Body of pancreas (tissue), 4 donors: ENCODE data around the gene SAMD10. TPM values are rescaled to one million over a fixed set of nuclear protein-coding genes. Genes with fewer than 3 reads are reported as not detected.
"Not testable (repeated sequence)": the region's sequence is repeated elsewhere in the genome, so short reads cannot be mapped to it uniquely, and the experiment has no call there.

Experiments
- ATAC-seq: fragments of 150-250 bp; one replicate; pipeline ENCODE4 v1.9.1; 2016
- DNase-seq, 4 donors: peaks; one replicate each; pipeline ENCODE4 v3.0.0-alpha.2; 2019
- H3K27ac ChIP-seq, 4 donors: fragments of 200-600 bp; sonication (generic); 1 replicate in 3 of 4; 2 replicates in 1 of 4; pipeline versions ENCODE4 v1.5.1 to v1.6.1; 2016 to 2019; ENCODE audit warnings: mild to moderate bottlenecking in 1 of 4, mixed read lengths in 1 of 4, moderate library complexity in 1 of 4
- H3K27me3 ChIP-seq, 2 donors: fragments of 200-600 bp; sonication (generic); one replicate each; pipeline ENCODE4 v1.6.0; 2016; ENCODE audit warnings: mild to moderate bottlenecking in 1 of 2
- H3K36me3 ChIP-seq, 2 donors: fragments of 200-600 bp; sonication (generic); replicated peaks in 1 of 2; 2 replicates each; pipeline ENCODE4 v1.5.1; 2016; ENCODE audit warnings: low read depth in 2 of 2; ENCODE audit not compliant: insufficient read depth in 1 of 2
- H3K4me1 ChIP-seq: fragments of 200-600 bp; sonication (generic); one replicate; pipeline ENCODE4 v1.6.0; 2016
- H3K4me3 ChIP-seq, 2 donors: fragments of 200-600 bp; sonication (generic); 1 replicate in 1 of 2; 2 replicates in 1 of 2; pipeline ENCODE4 v1.5.1; 2016 to 2019
- H3K9me3 ChIP-seq, 3 donors: fragments of 200-600 bp; sonication (generic); 1 replicate in 2 of 3; 2 replicates in 1 of 3; pipeline ENCODE4 v1.5.1; 2016
- POLR2A ChIP-seq, 3 donors: fragments of 450-650 bp; IDR thresholded peaks; one replicate each; pipeline ENCODE4 v1.6.1; 2016; ENCODE audit warnings: antibody characterized with exemption in 3 of 3, mild to moderate bottlenecking in 2 of 3
- WGBS, 2 donors: methylation state at CpG; one replicate each; pipeline ENCODE4 v1.1.5; 2017; 5-methylcytosine and 5-hydroxymethylcytosine counted together
- intact Hi-C: fragments of 100-400 bp; cut with DNase I; formaldehyde crosslinking; loops from one replicate; pipeline ENCODE4 v1.15.1; 2023
- total RNA-seq, 2 donors: library from RNA; depleted of rRNA; stranded (reverse); fragments of >200 nt; gene quantifications; one replicate each; pipeline ENCODE4 v1.1.0, GENCODE V29; 2016
- TF ChIP-seq, protein P1 (sequence below), 7 experiments: fragments of 450-650 bp in 4 of 7; fragments of 200-600 bp in 3 of 7; sonication (generic) in 3 of 7; IDR thresholded peaks; one replicate each; pipeline ENCODE4 v1.5.1; 2016 to 2019; ENCODE audit warnings: antibody characterized with exemption in 7 of 7

SAMD10 gene
- total RNA-seq, 2 donors from 2014 or later: 3.6 to 7.6 TPM

- intact Hi-C loops: no loop called here
- H3K36me3 ChIP-seq: peaks cover 19 to 35% of the 10 kb centered on the region in 2 donors
- no peak for TF ChIP-seq POLR2A (IDR thresholded peaks at IDR 0.05)
- TF ChIP-seq, protein P1, sequence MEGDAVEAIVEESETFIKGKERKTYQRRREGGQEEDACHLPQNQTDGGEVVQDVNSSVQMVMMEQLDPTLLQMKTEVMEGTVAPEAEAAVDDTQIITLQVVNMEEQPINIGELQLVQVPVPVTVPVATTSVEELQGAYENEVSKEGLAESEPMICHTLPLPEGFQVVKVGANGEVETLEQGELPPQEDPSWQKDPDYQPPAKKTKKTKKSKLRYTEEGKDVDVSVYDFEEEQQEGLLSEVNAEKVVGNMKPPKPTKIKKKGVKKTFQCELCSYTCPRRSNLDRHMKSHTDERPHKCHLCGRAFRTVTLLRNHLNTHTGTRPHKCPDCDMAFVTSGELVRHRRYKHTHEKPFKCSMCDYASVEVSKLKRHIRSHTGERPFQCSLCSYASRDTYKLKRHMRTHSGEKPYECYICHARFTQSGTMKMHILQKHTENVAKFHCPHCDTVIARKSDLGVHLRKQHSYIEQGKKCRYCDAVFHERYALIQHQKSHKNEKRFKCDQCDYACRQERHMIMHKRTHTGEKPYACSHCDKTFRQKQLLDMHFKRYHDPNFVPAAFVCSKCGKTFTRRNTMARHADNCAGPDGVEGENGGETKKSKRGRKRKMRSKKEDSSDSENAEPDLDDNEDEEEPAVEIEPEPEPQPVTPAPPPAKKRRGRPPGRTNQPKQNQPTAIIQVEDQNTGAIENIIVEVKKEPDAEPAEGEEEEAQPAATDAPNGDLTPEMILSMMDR (IDR thresholded peaks at IDR 0.05): no peak
- H3K9me3 ChIP-seq: no peaks in the 10 kb centered on the region
- DNase-seq (no peak), ATAC-seq (no peak)
- H3K4me1 ChIP-seq: no peaks in the 10 kb centered on the region
- WGBS, 2 donors: 87 to 100% methylated on average over 4 to 17 of the region's 17 CpGs
- H3K27ac ChIP-seq: no peak overlapping the region
- H3K27me3 ChIP-seq: no peaks in the 10 kb centered on the region
- no peak overlapping the region for H3K4me3 ChIP-seq
Observed at GRCh38 chr20:63932606-63933160, 46.8 kb downstream of the SAMD10 start.

- Histone ChIP-seq H3K27me3 (no peaks in the 10 kb centered on the region), H3K4me3 (no peak overlapping the region), H3K36me3 (peaks cover 19 to 35% of the 10 kb centered on the region in 2 donors), H3K4me1 (no peaks in the 10 kb centered on the region), H3K27ac (no peak overlapping the region), H3K9me3 (no peaks in the 10 kb centered on the region)
- no peak for DNase-seq
- intact Hi-C loops: no loop called here
- TF ChIP-seq POLR2A (IDR thresholded peaks at IDR 0.05): no peak
- TF ChIP-seq, protein P1 (IDR thresholded peaks at IDR 0.05): no peak
- no peak for ATAC-seq
- WGBS, 2 donors: 95 to 97% methylated on average over 8 to 15 of the region's 19 CpGs
Observed at GRCh38 chr20:63931735-63932134, 47.7 kb downstream of the SAMD10 start.

GRCh38 chr20:63930971-63931553 lies 48.4 kb downstream of the SAMD10 start:
- Histone ChIP-seq H3K36me3 (peaks cover 19 to 35% of the 10 kb centered on the region in 2 donors), H3K4me3 (no peak overlapping the region), H3K27ac (no peak overlapping the region), H3K9me3 (no peaks in the 10 kb centered on the region), H3K27me3 (no peaks in the 10 kb centered on the region), H3K4me1 (no peaks in the 10 kb centered on the region)
- ATAC-seq (no peak), DNase-seq (peak in 1 of 4 donors; percentile 6)
- no peak for TF ChIP-seq POLR2A (IDR thresholded peaks at IDR 0.05)
- TF ChIP-seq, protein P1 (IDR thresholded peaks at IDR 0.05): no peak
- intact Hi-C loops: no loop called here
- 88 to 92% methylated on average over 11 to 35 of the region's 37 CpGs for WGBS, 2 donors

GRCh38 chr20:63929473-63929883 lies 50.0 kb downstream of the SAMD10 start:
- H3K9me3 ChIP-seq, H3K4me1 ChIP-seq, H3K4me3 ChIP-seq, intact Hi-C loops, H3K27ac ChIP-seq, DNase-seq, H3K27me3 ChIP-seq, ATAC-seq: not testable (repeated sequence)
- WGBS, 2 donors: 95 to 97% methylated on average over 25 to 31 of the region's 31 CpGs
- H3K36me3 ChIP-seq: peaks cover 19 to 27% of the 10 kb centered on the region in 2 donors

- H3K9me3 ChIP-seq: no peaks in the 10 kb centered on the region
- no peak for DNase-seq
Observed at GRCh38 chr20:63929071-63929470, 50.4 kb downstream of the SAMD10 start.

More at GRCh38 chr20:63929071-63929470, 50.4 kb downstream of the SAMD10 start:
- Histone ChIP-seq H3K36me3 (peaks cover 19 to 27% of the 10 kb centered on the region in 2 donors), H3K4me3 (no peak overlapping the region), H3K27me3 (no peaks in the 10 kb centered on the region), H3K27ac (no peak overlapping the region), H3K4me1 (no peaks in the 10 kb centered on the region)
- no peak for ATAC-seq
- no peak for TF ChIP-seq POLR2A (IDR thresholded peaks at IDR 0.05)
- TF ChIP-seq, protein P1 (IDR thresholded peaks at IDR 0.05): no peak
- intact Hi-C loops: no loop called here
- WGBS, 2 donors: 96 to 97% methylated on average over 17 to 26 of the region's 26 CpGs
